Ishikawa (cell line): ENCODE measurements around the gene FGF10.

Experiments used
- MAX ChIP-seq: IDR thresholded peaks from 2 replicates; pipeline ENCODE4 v1.6.1; 2012
- RAD21 ChIP-seq: IDR thresholded peaks from 2 replicates; pipeline ENCODE4 v1.6.1; 2012; ENCODE audit warnings: low read depth
- USF1 ChIP-seq: IDR thresholded peaks from 2 replicates; pipeline ENCODE4 v1.6.1; 2012
- YY1 ChIP-seq: IDR thresholded peaks from 2 replicates; pipeline ENCODE4 v1.6.1; 2012; ENCODE audit warnings: low read depth

- TF ChIP-seq USF1 (no peak), MAX (no peak), YY1 (no peak), RAD21 (no peak)
Measured at GRCh38 chr5:44318883-44319282, 70.3 kb downstream of the FGF10 start.
